Breast epithelium (tissue), 4 donors: ENCODE data around the gene BABAM2. TPM values are rescaled to one million over a fixed set of nuclear protein-coding genes. Genes with fewer than 3 reads are reported as not detected.
A peak's percentile ranks its signal among the peaks of the same experiment; 100 is the strongest.

Experiments used
- DNase-seq, 2 donors: peaks; one replicate each; pipeline ENCODE4 v3.0.0-alpha.2; 2019; ENCODE audit warnings: low spot score in 2 of 2
- H3K27ac ChIP-seq, 2 donors: fragments of 200-600 bp; sonication (generic) in 1 of 2; one replicate each; pipeline ENCODE4 v1.5.1; 2016 to 2019; ENCODE audit warnings: mild to moderate bottlenecking in 1 of 2
- H3K27me3 ChIP-seq, 2 donors: fragments of 200-600 bp; sonication (generic) in 1 of 2; one replicate each; pipeline versions ENCODE4 v1.5.1 to v1.6.0; 2017 to 2019; ENCODE audit warnings: control low read depth in 1 of 2, mild to moderate bottlenecking in 1 of 2
- H3K36me3 ChIP-seq: fragments of 200-600 bp; one replicate; pipeline ENCODE4 v1.5.1; 2019
- H3K4me1 ChIP-seq, 2 donors: fragments of 200-600 bp; sonication (generic); one replicate each; pipeline ENCODE4 v1.5.1; 2016 to 2019; ENCODE audit warnings: control low read depth in 1 of 2
- H3K4me3 ChIP-seq, 3 donors: fragments of 200-600 bp; sonication (generic); 1 replicate in 2 of 3; 2 replicates in 1 of 3; pipeline ENCODE4 v1.5.1; 2016 to 2019; ENCODE audit warnings: mild to moderate bottlenecking in 3 of 3, moderate library complexity in 2 of 3
- H3K9me3 ChIP-seq, 2 donors: fragments of 200-600 bp; sonication (generic) in 1 of 2; one replicate each; pipeline ENCODE4 v1.5.1; 2016 to 2019; ENCODE audit warnings: control low read depth in 1 of 2
- POLR2A ChIP-seq: fragments of 450-650 bp; IDR thresholded peaks from one replicate; pipeline ENCODE4 v1.6.1; 2016; ENCODE audit warnings: antibody characterized with exemption, mild to moderate bottlenecking, moderate library complexity
- POLR2AphosphoS5 ChIP-seq, 3 donors: sonication (generic); formaldehyde crosslinking; IDR thresholded peaks; one replicate each; pipeline ENCODE4 v1.6.1; 2017; ENCODE audit warnings: antibody characterized with exemption in 3 of 3
- intact Hi-C: fragments of 100-400 bp; cut with DNase I; formaldehyde crosslinking; loops from one replicate; pipeline ENCODE4 v1.15.1; 2023; ENCODE audit warnings: low total_unique reads
- total RNA-seq, 3 donors: library from RNA; depleted of rRNA; stranded (reverse); fragments of >200 nt; gene quantifications; one replicate each; pipeline ENCODE4 v1.1.0, GENCODE V29; 2016
- TF ChIP-seq, protein P1 (sequence below), 3 donors: fragments of 450-650 bp; IDR thresholded peaks; one replicate each; pipeline ENCODE4 v1.5.1; 2016 to 2017; ENCODE audit warnings: antibody characterized with exemption in 3 of 3, mild to moderate bottlenecking in 3 of 3, moderate library complexity in 3 of 3

Gene BABAM2
- total RNA-seq, 3 donors from 2014 or later, result 34.7 to 46.2 (median 37.4) TPM

DNA sequence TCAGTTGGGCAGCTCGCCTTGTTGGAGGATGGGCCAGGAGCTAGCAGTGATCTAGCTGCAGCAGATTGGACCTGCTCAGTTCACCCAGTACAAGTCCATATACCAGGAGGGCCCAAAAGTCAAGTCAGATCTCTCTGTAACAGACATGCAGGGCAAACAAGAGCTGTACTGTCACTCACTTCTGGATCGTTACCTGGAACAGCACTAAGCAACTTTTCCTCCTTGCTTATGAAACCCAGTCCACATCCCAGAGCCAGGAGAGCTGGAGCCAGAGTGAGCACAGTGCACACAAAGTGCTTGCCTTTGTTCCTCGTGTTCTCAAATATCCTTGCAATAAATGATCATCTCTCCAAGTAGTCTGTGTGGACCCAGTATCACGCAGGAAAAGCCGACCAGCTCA, 258.0 kb downstream of the BABAM2 start:
- H3K4me3 ChIP-seq, result no peak overlapping the region
- H3K9me3 ChIP-seq, result no peaks in the 10 kb centered on the region
- TF ChIP-seq POLR2AphosphoS5 (IDR thresholded peaks at IDR 0.05) (no peak), POLR2A (no peak)
- TF ChIP-seq, protein P1, sequence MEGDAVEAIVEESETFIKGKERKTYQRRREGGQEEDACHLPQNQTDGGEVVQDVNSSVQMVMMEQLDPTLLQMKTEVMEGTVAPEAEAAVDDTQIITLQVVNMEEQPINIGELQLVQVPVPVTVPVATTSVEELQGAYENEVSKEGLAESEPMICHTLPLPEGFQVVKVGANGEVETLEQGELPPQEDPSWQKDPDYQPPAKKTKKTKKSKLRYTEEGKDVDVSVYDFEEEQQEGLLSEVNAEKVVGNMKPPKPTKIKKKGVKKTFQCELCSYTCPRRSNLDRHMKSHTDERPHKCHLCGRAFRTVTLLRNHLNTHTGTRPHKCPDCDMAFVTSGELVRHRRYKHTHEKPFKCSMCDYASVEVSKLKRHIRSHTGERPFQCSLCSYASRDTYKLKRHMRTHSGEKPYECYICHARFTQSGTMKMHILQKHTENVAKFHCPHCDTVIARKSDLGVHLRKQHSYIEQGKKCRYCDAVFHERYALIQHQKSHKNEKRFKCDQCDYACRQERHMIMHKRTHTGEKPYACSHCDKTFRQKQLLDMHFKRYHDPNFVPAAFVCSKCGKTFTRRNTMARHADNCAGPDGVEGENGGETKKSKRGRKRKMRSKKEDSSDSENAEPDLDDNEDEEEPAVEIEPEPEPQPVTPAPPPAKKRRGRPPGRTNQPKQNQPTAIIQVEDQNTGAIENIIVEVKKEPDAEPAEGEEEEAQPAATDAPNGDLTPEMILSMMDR (IDR thresholded peaks at IDR 0.05), result no peak
- no peak overlapping the region for H3K27ac ChIP-seq
- intact Hi-C loops, result no loop called here
- H3K36me3 ChIP-seq, result no peaks in the 10 kb centered on the region
- DNase-seq, result no peak
- H3K4me1 ChIP-seq, result no peaks in the 10 kb centered on the region
- no peaks in the 10 kb centered on the region for H3K27me3 ChIP-seq

DNA sequence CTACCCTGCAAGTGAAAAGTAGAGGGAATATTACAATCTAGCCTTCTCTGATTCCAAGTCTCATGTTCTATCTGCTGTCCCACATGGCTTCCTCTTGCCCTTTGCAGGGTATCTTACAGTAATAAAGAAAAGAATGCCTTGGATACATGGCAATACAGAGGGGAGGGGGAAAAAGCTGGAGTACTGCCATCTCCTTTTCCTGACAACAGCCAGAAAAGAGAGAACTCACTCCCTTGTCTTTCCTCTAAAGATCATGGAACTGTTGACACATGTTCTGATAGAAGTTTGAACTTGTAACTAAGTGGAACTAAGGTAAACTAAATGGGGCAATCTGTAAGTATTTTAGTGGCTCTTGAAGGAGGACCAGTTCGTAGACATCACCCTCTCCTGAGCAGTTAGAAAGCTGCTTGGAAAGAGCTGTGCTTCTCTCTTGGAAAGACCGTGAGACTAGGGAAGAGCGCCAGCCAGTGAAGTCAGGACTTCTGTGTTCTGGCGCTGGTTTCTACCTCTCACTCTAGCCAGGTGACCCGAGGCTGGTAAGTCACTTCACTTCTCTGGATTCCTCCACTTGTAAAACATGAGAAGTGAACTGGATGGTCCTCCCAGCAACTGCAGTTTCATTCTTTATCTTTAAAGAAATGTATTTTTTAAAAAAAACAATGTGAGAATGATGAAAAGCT, 259.8 kb downstream of the BABAM2 start:
- Histone ChIP-seq H3K36me3 (no peaks in the 10 kb centered on the region), H3K27me3 (no peaks in the 10 kb centered on the region), H3K4me3 (no peak overlapping the region), H3K9me3 (no peaks in the 10 kb centered on the region), H3K27ac (peak overlapping the region in 1 of 2 donors; percentile 52), H3K4me1 (no peaks in the 10 kb centered on the region)
- intact Hi-C loops, result no loop called here
- TF ChIP-seq POLR2AphosphoS5 (IDR thresholded peaks at IDR 0.05) (no peak), POLR2A (no peak)
- TF ChIP-seq, protein P1 (IDR thresholded peaks at IDR 0.05), result no peak
- peak in 1 of 2 donors; percentile 36 for DNase-seq

DNA sequence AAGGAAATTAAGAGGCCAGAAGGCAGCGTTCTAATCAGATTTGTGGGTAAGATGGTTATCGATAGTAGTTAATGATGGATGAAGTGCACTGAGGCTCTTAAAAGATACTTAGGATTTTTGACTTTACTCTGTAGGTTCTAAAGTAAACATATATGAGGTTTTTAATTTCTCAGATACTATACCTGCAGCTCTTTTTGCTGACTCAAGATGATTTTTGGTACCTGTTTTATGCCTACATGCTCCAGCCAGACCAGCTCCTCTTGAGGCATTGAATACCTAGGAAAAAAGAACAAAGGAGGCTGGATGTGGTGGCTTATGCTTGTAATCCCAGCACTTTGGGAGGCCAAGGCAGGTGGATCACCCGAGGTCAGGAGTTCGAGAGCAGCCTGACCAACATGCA, 260.5 kb downstream of the BABAM2 start:
- TF ChIP-seq POLR2A (no peak), POLR2AphosphoS5 (IDR thresholded peaks at IDR 0.05) (no peak)
- TF ChIP-seq, protein P1 (IDR thresholded peaks at IDR 0.05), result no peak
- intact Hi-C loops, result no loop called here
- Histone ChIP-seq H3K4me3 (no peak overlapping the region), H3K27me3 (no peaks in the 10 kb centered on the region), H3K4me1 (no peaks in the 10 kb centered on the region), H3K9me3 (peaks cover 0 to 5% of the 10 kb centered on the region in 2 donors), H3K36me3 (no peaks in the 10 kb centered on the region), H3K27ac (peak overlapping the region in 1 of 2 donors; percentile 52)
- DNase-seq, result no peak

DNA sequence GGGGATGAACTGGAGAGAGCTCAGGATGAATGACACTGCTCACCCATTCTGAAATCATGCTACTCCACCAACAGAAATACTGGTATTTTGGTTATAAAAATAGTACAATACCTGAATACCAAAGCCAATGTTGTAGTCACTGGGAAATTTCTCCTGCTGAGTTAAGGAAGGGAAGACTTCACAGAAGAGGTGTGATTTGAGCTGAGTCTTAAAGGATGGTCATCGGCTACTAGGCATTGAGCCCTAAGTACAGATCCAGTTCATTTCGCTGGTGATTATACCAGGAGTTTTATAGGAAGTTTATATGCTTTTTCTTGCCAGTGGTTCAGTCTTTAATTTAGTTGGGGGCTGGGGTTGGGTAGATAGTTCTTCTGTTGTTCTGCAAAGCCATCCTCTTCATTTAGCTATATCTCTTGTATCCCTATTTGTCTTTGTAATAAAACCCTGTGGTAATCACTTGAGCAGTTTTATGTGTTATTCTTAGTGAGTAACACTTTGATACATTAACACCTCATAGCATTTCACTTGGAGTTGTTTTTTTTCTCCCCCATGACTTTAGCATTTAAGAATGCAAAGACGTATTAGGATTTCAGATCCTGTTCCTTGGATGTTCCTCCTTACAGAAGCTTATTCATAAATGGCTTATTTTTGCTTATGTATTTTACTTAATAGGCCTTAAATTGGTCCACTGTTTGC, 262.2 kb downstream of the BABAM2 start:
- TF ChIP-seq, protein P1 (IDR thresholded peaks at IDR 0.05), result no peak
- TF ChIP-seq POLR2AphosphoS5 (IDR thresholded peaks at IDR 0.05), result no peak
- no peak for TF ChIP-seq POLR2A
- no peak for DNase-seq
- Histone ChIP-seq H3K4me1 (no peaks in the 10 kb centered on the region), H3K27ac (no peak overlapping the region), H3K4me3 (no peak overlapping the region), H3K9me3 (peaks cover 0 to 7% of the 10 kb centered on the region in 2 donors), H3K27me3 (no peaks in the 10 kb centered on the region), H3K36me3 (no peaks in the 10 kb centered on the region)
- intact Hi-C loops, result no loop called here

DNA sequence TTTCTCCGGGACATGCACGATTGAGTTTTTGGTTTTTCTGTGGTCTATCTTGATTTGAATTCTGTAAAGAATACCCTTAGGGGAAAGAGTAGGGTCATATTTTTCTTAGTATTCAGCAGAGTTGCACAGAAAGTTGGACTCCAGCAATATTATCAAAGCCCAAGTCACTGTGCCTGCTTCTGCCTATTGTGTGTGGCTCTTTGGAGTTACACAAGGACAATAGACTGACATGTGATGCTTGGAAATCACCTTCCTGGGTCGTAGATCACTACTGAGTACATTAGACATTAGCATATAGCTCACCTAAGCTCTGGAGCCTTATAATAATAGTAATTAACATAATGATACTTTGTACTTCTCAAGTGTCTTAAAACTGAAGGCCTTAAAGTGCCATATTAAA, 263.3 kb downstream of the BABAM2 start:
- peaks cover 0 to 7% of the 10 kb centered on the region in 2 donors for H3K9me3 ChIP-seq
- TF ChIP-seq POLR2A (no peak), POLR2AphosphoS5 (IDR thresholded peaks at IDR 0.05) (no peak)
- TF ChIP-seq, protein P1 (IDR thresholded peaks at IDR 0.05), result no peak
- no peak for DNase-seq

More for the DNA sequence above, 263.3 kb downstream of the BABAM2 start:
- intact Hi-C loops, result no loop called here
- Histone ChIP-seq H3K27me3 (no peaks in the 10 kb centered on the region), H3K4me3 (no peak overlapping the region), H3K4me1 (no peaks in the 10 kb centered on the region), H3K27ac (no peak overlapping the region), H3K36me3 (no peaks in the 10 kb centered on the region)
